Fibroblast of the conjunctiva (primary cell): ENCODE data around the gene GLYATL2.

Source experiments
- DNase-seq: peaks from one replicate; pipeline ENCODE4 v3.0.0-alpha.2; 2010; ENCODE audit warnings: low read depth

GLYATL2 gene

GRCh38 chr11:58796333-58796732 lies 48.2 kb downstream of the GLYATL2 start:
- no peak for DNase-seq

GRCh38 chr11:58788355-58789023 lies 56.0 kb downstream of the GLYATL2 start:
- peak; percentile 40 for DNase-seq

GRCh38 chr11:58787903-58788302 lies 56.6 kb downstream of the GLYATL2 start:
- no peak for DNase-seq

- DNase-seq: no peak
Observed at GRCh38 chr11:58786693-58787092, 57.8 kb downstream of the GLYATL2 start.

- no peak for DNase-seq
Observed at GRCh38 chr11:58784995-58785394, 59.5 kb downstream of the GLYATL2 start.
